Upper lobe of left lung (tissue), 4 donors: ENCODE measurements around the gene TRIP12.
"Not testable (repeated sequence)": the region's sequence is repeated elsewhere in the genome, so short reads cannot be mapped to it uniquely, and the experiment has no call there.

Source experiments
- EP300 ChIP-seq, 4 donors: sonication (generic); formaldehyde crosslinking; IDR thresholded peaks; one replicate each; pipeline ENCODE4 v1.5.1; 2017; ENCODE audit warnings: antibody characterized with exemption in 4 of 4, control low read depth in 2 of 4
- POLR2A ChIP-seq, 4 donors: fragments of 450-650 bp; IDR thresholded peaks; one replicate each; pipeline ENCODE4 v1.5.1; 2016 to 2017; ENCODE audit warnings: antibody characterized with exemption in 4 of 4, mild to moderate bottlenecking in 2 of 4
- POLR2AphosphoS5 ChIP-seq, 2 donors: sonication (generic); formaldehyde crosslinking; IDR thresholded peaks; one replicate each; pipeline ENCODE4 v1.5.1; 2017; ENCODE audit warnings: antibody characterized with exemption in 2 of 2
- TF ChIP-seq, protein P1 (sequence below), 6 experiments: fragments of 450-650 bp in 4 of 6; fragments of 200-600 bp in 2 of 6; sonication (generic) in 2 of 6; IDR thresholded peaks; one replicate each; pipeline ENCODE4 v1.5.1; 2016 to 2019; ENCODE audit warnings: antibody characterized with exemption in 6 of 6

DNA sequence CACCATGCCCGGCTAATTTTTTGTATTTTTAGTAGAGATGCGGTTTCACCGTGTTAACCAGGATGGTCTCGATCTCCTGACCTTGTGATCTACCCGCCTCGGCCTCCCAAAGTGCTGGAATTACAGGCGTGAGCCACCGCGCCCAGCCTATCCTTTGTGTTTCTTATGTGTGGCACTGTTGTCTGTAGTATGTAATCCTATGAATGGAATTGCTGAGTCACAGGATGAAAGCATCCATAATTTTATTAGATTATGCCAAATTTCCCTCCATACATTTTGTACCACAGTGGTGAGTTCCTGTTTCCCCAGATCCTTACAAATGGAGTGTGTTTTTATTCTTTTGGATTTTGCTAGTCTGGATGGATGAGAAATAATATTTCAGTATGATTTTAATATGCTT lies 41.8 kb upstream of the TRIP12 start:
- TF ChIP-seq, protein P1, sequence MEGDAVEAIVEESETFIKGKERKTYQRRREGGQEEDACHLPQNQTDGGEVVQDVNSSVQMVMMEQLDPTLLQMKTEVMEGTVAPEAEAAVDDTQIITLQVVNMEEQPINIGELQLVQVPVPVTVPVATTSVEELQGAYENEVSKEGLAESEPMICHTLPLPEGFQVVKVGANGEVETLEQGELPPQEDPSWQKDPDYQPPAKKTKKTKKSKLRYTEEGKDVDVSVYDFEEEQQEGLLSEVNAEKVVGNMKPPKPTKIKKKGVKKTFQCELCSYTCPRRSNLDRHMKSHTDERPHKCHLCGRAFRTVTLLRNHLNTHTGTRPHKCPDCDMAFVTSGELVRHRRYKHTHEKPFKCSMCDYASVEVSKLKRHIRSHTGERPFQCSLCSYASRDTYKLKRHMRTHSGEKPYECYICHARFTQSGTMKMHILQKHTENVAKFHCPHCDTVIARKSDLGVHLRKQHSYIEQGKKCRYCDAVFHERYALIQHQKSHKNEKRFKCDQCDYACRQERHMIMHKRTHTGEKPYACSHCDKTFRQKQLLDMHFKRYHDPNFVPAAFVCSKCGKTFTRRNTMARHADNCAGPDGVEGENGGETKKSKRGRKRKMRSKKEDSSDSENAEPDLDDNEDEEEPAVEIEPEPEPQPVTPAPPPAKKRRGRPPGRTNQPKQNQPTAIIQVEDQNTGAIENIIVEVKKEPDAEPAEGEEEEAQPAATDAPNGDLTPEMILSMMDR (IDR thresholded peaks at IDR 0.05), result not testable (repeated sequence)
- TF ChIP-seq EP300, POLR2A, POLR2AphosphoS5 (IDR thresholded peaks at IDR 0.05): not testable (repeated sequence)
